K562 (cell line): ENCODE results near the gene SLC35G4. TPM values are rescaled to one million over a fixed set of nuclear protein-coding genes. Genes with fewer than 3 reads are reported as not detected.

ENCODE experiments used
- ATAC-seq: fragments of 200-7000 bp; cut with Tn5 transposase; 3 replicates; pipeline ENCODE4 v1.9.1; 2020; ENCODE audit warnings: moderate library complexity
- BruUV-seq: library from RNA; stranded (reverse); fragments of 400-500 nt; replicated peaks from 2 replicates; lab custom pipeline; 2021; lab: Mats Ljungman, UMichigan
- CTCF ChIA-PET: fragments of 300-600 bp; formaldehyde crosslinking; extraction: SDS; loops from one replicate; lab custom pipeline; 2021; ENCODE audit warnings: low intra/inter-chr PET ratio; lab: Yijun Ruan, JAX
- POLR2A ChIA-PET: fragments of 300-600, 350-650 bp; sonication (Branson Sonifier 250); formaldehyde crosslinking; extraction: SDS; loops from one replicate; lab custom pipeline; 2021; ENCODE audit warnings: antibody characterized with exemption, inconsistent platforms; lab: Yijun Ruan, JAX
- DNase-seq, 4 experiments: peaks; one replicate each; pipeline versions ENCODE4 v3.0.0 to v3.0.0-alpha.2; 2011 to 2018; ENCODE audit warnings: low spot score in 3 of 4, mixed read lengths in 3 of 4; ENCODE audit errors: extremely low read depth in 1 of 4
- FAIRE-seq: peaks from 2 replicates; lab custom pipeline; 2011; peaks lifted over from hg19 to GRCh38; lab: Jason Lieb, UNC
- H2AFZ ChIP-seq: 2 replicates; pipeline ENCODE4 v1.6.0; 2011; ENCODE audit warnings: low read depth, low read length, control low read depth, inconsistent platforms
- H3K27ac ChIP-seq: fragments of 200-600 bp; 3 replicates; pipeline ENCODE4 v1.8.0; 2011; ENCODE audit warnings: low read depth, mild to moderate bottlenecking, control low read depth, inconsistent platforms, low read length, moderate library complexity, mixed read lengths; ENCODE audit errors: extremely low read depth
- H3K27me3 ChIP-seq, 2 experiments: fragments of 300-600 bp in 1 of 2; 2 replicates in 1 of 2; 3 replicates in 1 of 2; pipeline versions ENCODE4 v1.6.0 to v1.8.0; 2011; ENCODE audit warnings: inconsistent platforms in 2 of 2, low read length in 2 of 2, mild to moderate bottlenecking in 1 of 2, mixed read lengths in 1 of 2, moderate library complexity in 1 of 2; ENCODE audit not compliant: control insufficient read depth in 2 of 2, insufficient read depth in 2 of 2
- H3K36me3 ChIP-seq: fragments of 300-600 bp; 3 replicates; pipeline ENCODE4 v1.8.0; 2011; ENCODE audit warnings: mild to moderate bottlenecking, low read length, inconsistent platforms; ENCODE audit not compliant: control insufficient read depth, insufficient read depth
- H3K4me1 ChIP-seq, 2 experiments: fragments of 200-600 bp in 1 of 2; replicated peaks in 1 of 2; 2 replicates in 1 of 2; 3 replicates in 1 of 2; pipeline versions ENCODE4 v1.5.1 to v1.8.0; 2011; ENCODE audit warnings: inconsistent platforms in 2 of 2, low read length in 2 of 2, mild to moderate bottlenecking in 1 of 2, mixed read lengths in 1 of 2, moderate library complexity in 1 of 2; ENCODE audit not compliant: control insufficient read depth in 2 of 2, insufficient read depth in 2 of 2
- H3K4me2 ChIP-seq: 2 replicates; pipeline ENCODE4 v1.6.1; 2011; ENCODE audit warnings: low read length, control low read depth, inconsistent platforms, mixed read lengths; ENCODE audit not compliant: insufficient read depth
- H3K4me3 ChIP-seq: fragments of 200-600 bp; sonication (generic), shearing (Covaris generic); 2 replicates; pipeline ENCODE4 v1.5.1; 2016; ENCODE audit warnings: control low read depth, inconsistent platforms
- H3K79me2 ChIP-seq: fragments of 200-600 bp; 3 replicates; pipeline ENCODE4 v1.8.0; 2011; ENCODE audit warnings: low read length, inconsistent platforms; ENCODE audit not compliant: control insufficient read depth, insufficient read depth
- H3K9ac ChIP-seq, 2 experiments: 2 replicates each; pipeline versions ENCODE4 v1.6.0 to v1.6.1; 2011; ENCODE audit warnings: low read depth in 2 of 2, low read length in 2 of 2, control low read depth in 1 of 2, inconsistent platforms in 1 of 2, mild to moderate bottlenecking in 1 of 2, mixed read lengths in 1 of 2; ENCODE audit not compliant: insufficient read depth in 1 of 2
- H3K9me1 ChIP-seq: one replicate; pipeline ENCODE4 v1.6.0; 2011; ENCODE audit warnings: inconsistent platforms, mild to moderate bottlenecking, low read length, moderate library complexity; ENCODE audit not compliant: control insufficient read depth, insufficient read depth
- H3K9me3 ChIP-seq: replicated peaks from 2 replicates; pipeline ENCODE4 v1.5.1; 2011; ENCODE audit warnings: low read depth, low read length, inconsistent platforms; ENCODE audit not compliant: control insufficient read depth, insufficient read depth
- H4K20me1 ChIP-seq: replicated peaks from 2 replicates; pipeline ENCODE4 v1.6.1; 2011; ENCODE audit warnings: low read length, inconsistent platforms, mixed read lengths; ENCODE audit not compliant: control insufficient read depth, insufficient read depth
- ARID3B ChIP-seq: fragments of 250-450 bp; sonication (Bioruptor Pico); IDR thresholded peaks from 2 replicates; pipeline ENCODE4 v1.4.0; 2020; ENCODE audit warnings: borderline replicate concordance
- EP300 ChIP-seq: IDR thresholded peaks from 2 replicates; pipeline ENCODE4 v1.6.1; 2012; ENCODE audit warnings: low read length, improper control_type of control experiment
- PML ChIP-seq: IDR thresholded peaks from 2 replicates; pipeline ENCODE4 v1.6.1; 2012; ENCODE audit warnings: low read length, inconsistent platforms
- SOX6 ChIP-seq: fragments of 450-650 bp; IDR thresholded peaks from 2 replicates; pipeline ENCODE4 v1.6.1; 2014; ENCODE audit warnings: mild to moderate bottlenecking
- TCF7L2 ChIP-seq: fragments of 150-350 bp; IDR thresholded peaks from 2 replicates; pipeline ENCODE4 v1.6.1; 2016; ENCODE audit warnings: low read depth, mild to moderate bottlenecking, low read length, moderate library complexity
- ZNF224 ChIP-seq: sonication (generic); formaldehyde crosslinking; IDR thresholded peaks from 2 replicates; pipeline ENCODE4 v1.8.0; 2022; ENCODE audit warnings: mild to moderate bottlenecking, missing genetic modification reagents
- ZNF512 ChIP-seq: IDR thresholded peaks from 2 replicates; pipeline ENCODE4 v1.6.1; 2016; ENCODE audit warnings: missing genetic modification characterization, missing compliant biosample characterization
- ZNF609 ChIP-seq: sonication (generic); formaldehyde crosslinking; IDR thresholded peaks from 2 replicates; pipeline ENCODE4 v1.8.1; 2023; ENCODE audit warnings: missing genetic modification reagents, mild to moderate bottlenecking, borderline replicate concordance
- ZNF780A ChIP-seq: fragments of 250-450 bp; sonication (Bioruptor Pico); IDR thresholded peaks from 2 replicates; pipeline ENCODE4 v1.5.0; 2021; ENCODE audit warnings: mild to moderate bottlenecking
- WGBS: fragments of 100-300 bp; shearing (Covaris generic); methylation state at CpG from one replicate; pipeline ENCODE4 v1.1.6; 2016; ENCODE audit warnings: low coverage, mixed read lengths; ENCODE audit not compliant: insufficient coverage; ENCODE audit errors: missing lambda C conversion rate; 5-methylcytosine and 5-hydroxymethylcytosine counted together
- in situ Hi-C: fragments of 300-500 bp; cut with MboI; formaldehyde crosslinking; loops from 4 replicates; pipeline ENCODE4 v1.15.0; 2018; ENCODE audit warnings: inconsistent platforms, mixed read lengths
- intact Hi-C: fragments of 100-400 bp; cut with micrococcal nuclease; formaldehyde crosslinking; loops from 2 replicates; pipeline ENCODE4 v1.14.2; 2022
- polyA plus RNA-seq, 8 experiments: library from polyadenylated mRNA; depleted of rRNA in 4 of 8; stranded (reverse) in 5 of 8; unstranded in 3 of 8; fragments of >200 nt; fragmentation: Nextera tagmentation in 2 of 8; fragmentation: Illumina TruSeq in 1 of 8; extraction: Ambion mirVana in 2 of 8; extraction: Trizol in 1 of 8; gene quantifications; 2 replicates each; pipeline versions ENCODE4 v1.2.1 to v1.2.3, GENCODE V29; 2011 to 2014; ENCODE audit warnings: inconsistent platforms in 1 of 8, missing spikeins in 1 of 8
- total RNA-seq, 7 experiments: library from RNA; depleted of rRNA in 6 of 7; stranded (reverse); fragments of >200 nt in 6 of 7; fragmentation: Illumina TruSeq in 2 of 7; extraction: Trizol in 2 of 7; gene quantifications; 2 replicates each; pipeline versions ENCODE4 v1.2.1 to v1.2.3, GENCODE V29; 2011 to 2021; ENCODE audit warnings: low replicate concordance in 1 of 7

The SLC35G4 gene
- total and polyA plus RNA-seq, 9 of the 15 experiments (the other 6 are each of a cell fraction or from before 2014, with no cell fraction given), result not detected

GRCh38 chr18:11574545-11574944, 34.9 kb upstream of the SLC35G4 start:
- H3K4me1 ChIP-seq, result no peaks in the 10 kb centered on the region
- peak; percentile 90 for TF ChIP-seq ZNF512 (tag)
- no peak for TF ChIP-seq SOX6
- no peak for TF ChIP-seq ARID3B (CRISPR knock-in tag)
- no peak for TF ChIP-seq PML
- no peak for TF ChIP-seq ZNF780A (CRISPR knock-in tag)
- no peak for TF ChIP-seq ZNF224 (CRISPR knock-in tag)
- no peak for TF ChIP-seq TCF7L2
- TF ChIP-seq EP300, result no peak
- TF ChIP-seq ZNF609, result no peak
- POLR2A ChIA-PET, result no interaction called here
- no peak overlapping the region for H3K4me3 ChIP-seq
- no peaks in the 10 kb centered on the region for H3K79me2 ChIP-seq
- in situ Hi-C loops, result loop anchor here (25.0 kb wide), 1 partner anchor 1012 kb away; no protein-coding TSS in a partner anchor
- FAIRE-seq, result no peak
- H3K9me3 ChIP-seq, result no peaks in the 10 kb centered on the region
- H4K20me1 ChIP-seq, result no peaks in the 10 kb centered on the region; the same call in 1 of the 2 replicates
- H3K27ac ChIP-seq, result no peak overlapping the region
- intact Hi-C loops, result no loop called here
- no peak for ATAC-seq
- H3K27me3 ChIP-seq, result peaks cover 0 to 5% of the 10 kb centered on the region in 2 experiments; a peak in 2 of 5 replicates
- no peaks in the 10 kb centered on the region for H3K9me1 ChIP-seq
- no peak overlapping the region for H2AFZ ChIP-seq
- CTCF ChIA-PET, result no interaction called here
- no peak overlapping the region for H3K9ac ChIP-seq
- H3K36me3 ChIP-seq, result no peaks in the 10 kb centered on the region
- no TSS peak for BruUV-seq
- 6% methylated on average over 2 of the region's 3 CpGs for WGBS
- no peak overlapping the region for H3K4me2 ChIP-seq
- no peak for DNase-seq
